DOHH2 (cell line): Measurements from ENCODE around the gene PRELID1.

ENCODE experiments used
- CTCF ChIP-seq: fragments of 200-600 bp; sonication (generic); IDR thresholded peaks from one replicate; pipeline ENCODE4 v1.5.1; 2014; ENCODE audit warnings: antibody characterized with exemption, mild to moderate bottlenecking, low read depth, low read length; ENCODE audit not compliant: poor library complexity, severe bottlenecking
- EZH2phosphoT487 ChIP-seq: fragments of 200-600 bp; sonication (generic); IDR thresholded peaks from 2 replicates; pipeline ENCODE4 v1.6.1; 2017; ENCODE audit warnings: borderline replicate concordance, mild to moderate bottlenecking, antibody characterized with exemption, low read length, moderate library complexity, mixed read lengths

- TF ChIP-seq CTCF (no peak), EZH2phosphoT487 (no peak)
These were observed 42.1 kb upstream of the PRELID1 start for GRCh38 chr5:177261510-177261909.
